Measurements from ENCODE around the gene GJC2. TPM values are rescaled to one million over a fixed set of nuclear protein-coding genes. Genes with fewer than 3 reads are reported as not detected.

GJC2 gene
- total RNA-seq, 1 experiment from 2014 or later, result 1.5 TPM

GRCh38 chr1:228108055-228108690 lies 41.6 kb upstream of the GJC2 start:
- Mint-ChIP-seq H3K4me3 (ENCODE audit: unreplicated experiment) (peak overlapping the region; percentile 99), H3K36me3 (ENCODE audit: insufficient read depth, unreplicated experiment) (peaks cover 37% of the 10 kb centered on the region), H3K27me3 (ENCODE audit: insufficient read depth, unreplicated experiment) (no peaks in the 10 kb centered on the region), H3K27ac (ENCODE audit: unreplicated experiment) (peak overlapping the region; percentile 100), H3K4me1 (ENCODE audit: low read depth, unreplicated experiment) (peaks cover 15% of the 10 kb centered on the region), H3K9me3 (ENCODE audit: unreplicated experiment) (no peaks in the 10 kb centered on the region)
- ChIA-PET CTCF (no interaction called here), POLR2A (no interaction called here)
- no peak for DNase-seq
- BruUV-seq (replicated peaks), result no TSS peak
- Histone ChIP-seq H3K4me3 (ENCODE audit: low read depth, low read length) (peak overlapping the region; percentile 94), H3K4me1 (peaks cover 22% of the 10 kb centered on the region), H3K27me3 (replicated peaks; ENCODE audit: control insufficient read depth, insufficient read depth, low read length) (no peaks in the 10 kb centered on the region), H3K9me3 (no peaks in the 10 kb centered on the region), H3K36me3 (ENCODE audit: control insufficient read depth, insufficient read depth, low read length) (no peaks in the 10 kb centered on the region)
- TF ChIP-seq CTCF (IDR thresholded peaks at IDR 0.05; ENCODE audit: insufficient read depth in 1 of 2, low read depth in 1 of 2, low read length in 1 of 2, severe bottlenecking in 1 of 2, unreplicated experiment in 1 of 2), result no peak
- intact Hi-C loops (cut with micrococcal nuclease; ENCODE audit: unreplicated experiment), result loop anchor here (2.0 to 10.0 kb wide), 2 partner anchors 25 to 623 kb away; partner anchors contain the start of gene ARF1

- CTCF ChIA-PET, result interaction anchor here (2.4 kb wide), 1 partner anchor 22 kb away, joined by 23 read pairs; no protein-coding TSS in a partner anchor
- intact Hi-C loops (cut with micrococcal nuclease; ENCODE audit: unreplicated experiment), result loop anchor here (1.0 to 10.0 kb wide), 3 partner anchors 26 to 624 kb away; partner anchors contain the start of genes ARF1 and IBA57
- Mint-ChIP-seq H3K36me3 (ENCODE audit: insufficient read depth, unreplicated experiment) (peaks cover 31% of the 10 kb centered on the region), H3K4me1 (ENCODE audit: low read depth, unreplicated experiment) (peaks cover 15% of the 10 kb centered on the region), H3K27ac (ENCODE audit: unreplicated experiment) (peak overlapping the region; percentile 100), H3K27me3 (ENCODE audit: insufficient read depth, unreplicated experiment) (no peaks in the 10 kb centered on the region), H3K9me3 (ENCODE audit: unreplicated experiment) (no peaks in the 10 kb centered on the region), H3K4me3 (ENCODE audit: unreplicated experiment) (peak overlapping the region; percentile 99)
- BruUV-seq (replicated peaks), result no TSS peak
- H3K36me3 ChIP-seq (ENCODE audit: control insufficient read depth, insufficient read depth, low read length), result no peaks in the 10 kb centered on the region
- POLR2A ChIA-PET, result no interaction called here
- H3K9me3 ChIP-seq, result no peaks in the 10 kb centered on the region
- no peaks in the 10 kb centered on the region for H3K27me3 ChIP-seq (replicated peaks; ENCODE audit: control insufficient read depth, insufficient read depth, low read length)
- no peak for TF ChIP-seq CTCF (IDR thresholded peaks at IDR 0.05; ENCODE audit: insufficient read depth in 1 of 2, low read depth in 1 of 2, low read length in 1 of 2, severe bottlenecking in 1 of 2, unreplicated experiment in 1 of 2)
- peak overlapping the region; percentile 94 for H3K4me3 ChIP-seq (ENCODE audit: low read depth, low read length)
- no peak for DNase-seq
- peaks cover 20% of the 10 kb centered on the region for H3K4me1 ChIP-seq
These were observed 41.0 kb upstream of the GJC2 start for GRCh38 chr1:228108742-228109072.

GRCh38 chr1:228109073-228109961 lies 40.4 kb upstream of the GJC2 start, which contains the start of gene MRPL55:
MRPL55 (minus strand) TSS chr1:228109299; CDS start chr1:228108260, 1,039 bp downstream.
- no TSS peak for BruUV-seq (replicated peaks)
- ChIA-PET POLR2A (interaction anchor here (0.6 to 1.4 kb wide), 6 partner anchors 12 to 56 kb away, joined by 3 to 18 read pairs (median 8); partner anchors contain the start of genes ARF1, GUK1 and IBA57), CTCF (interaction anchor here (0.6 to 2.4 kb wide), 5 partner anchors 22 to 110 kb away, joined by 3 to 23 read pairs (median 4); partner anchors contain the start of gene IBA57)
- Mint-ChIP-seq H3K27ac (ENCODE audit: unreplicated experiment) (peak within 1 kb of the TSS; percentile 100), H3K4me1 (ENCODE audit: low read depth, unreplicated experiment) (peaks cover 12% of the 10 kb centered on the region), H3K4me3 (ENCODE audit: unreplicated experiment) (peak within 1 kb of the TSS; percentile 99), H3K36me3 (ENCODE audit: insufficient read depth, unreplicated experiment) (peaks cover 26% of the 10 kb centered on the region), H3K9me3 (ENCODE audit: unreplicated experiment) (no peaks in the 10 kb centered on the region), H3K27me3 (ENCODE audit: insufficient read depth, unreplicated experiment) (no peaks in the 10 kb centered on the region)
- H3K4me1 ChIP-seq, result peaks cover 14% of the 10 kb centered on the region
- H3K36me3 ChIP-seq (ENCODE audit: control insufficient read depth, insufficient read depth, low read length), result no peaks in the 10 kb centered on the region
- intact Hi-C loops (cut with micrococcal nuclease; ENCODE audit: unreplicated experiment), result loop anchor here (1.0 to 10.0 kb wide), 3 partner anchors 27 to 625 kb away; partner anchors contain the start of genes ARF1 and IBA57
- no peaks in the 10 kb centered on the region for H3K9me3 ChIP-seq
- no peak for TF ChIP-seq CTCF (IDR thresholded peaks at IDR 0.05; ENCODE audit: insufficient read depth in 1 of 2, low read depth in 1 of 2, low read length in 1 of 2, severe bottlenecking in 1 of 2, unreplicated experiment in 1 of 2)
- peak; percentile 98 for DNase-seq
- H3K27me3 ChIP-seq (replicated peaks; ENCODE audit: control insufficient read depth, insufficient read depth, low read length), result no peaks in the 10 kb centered on the region
- H3K4me3 ChIP-seq (ENCODE audit: low read depth, low read length), result peak within 1 kb of the TSS; percentile 94

Measured in Caco-2 (cell line).